GM23248 (cell line): ENCODE results near the gene MACROD2. TPM values are rescaled to one million over a fixed set of nuclear protein-coding genes. Genes with fewer than 3 reads are reported as not detected.
A peak's percentile ranks its signal among the peaks of the same experiment; 100 is the strongest.
"Not testable (repeated sequence)": the region's sequence is repeated elsewhere in the genome, so short reads cannot be mapped to it uniquely, and the experiment has no call there.

Experiments
- DNase-seq: peaks from one replicate; pipeline ENCODE4 v3.0.0-alpha.2; 2015
- H2AFZ ChIP-seq: fragments of 200-600 bp; sonication (generic); 2 replicates; pipeline ENCODE4 v1.6.1; 2016; ENCODE audit warnings: antibody characterized with exemption
- H3F3A ChIP-seq: fragments of 200-600 bp; sonication (generic); 2 replicates; pipeline ENCODE4 v1.6.1; 2016; ENCODE audit warnings: mild to moderate bottlenecking, antibody characterized with exemption, mixed run types; ENCODE audit not compliant: insufficient read depth
- H3K27ac ChIP-seq: fragments of 200-600 bp; sonication (generic); 2 replicates; pipeline ENCODE4 v1.5.1; 2016; ENCODE audit warnings: mild to moderate bottlenecking
- H3K27me3 ChIP-seq: fragments of 200-600 bp; sonication (generic); replicated peaks from 2 replicates; pipeline ENCODE4 v1.6.1; 2016; ENCODE audit warnings: mild to moderate bottlenecking; ENCODE audit not compliant: insufficient read depth
- H3K36me3 ChIP-seq: fragments of 200-600 bp; sonication (generic); 2 replicates; pipeline ENCODE4 v1.6.1; 2016; ENCODE audit warnings: low read depth, mild to moderate bottlenecking
- H3K4me1 ChIP-seq: fragments of 200-600 bp; sonication (generic); 2 replicates; pipeline ENCODE4 v1.6.1; 2016; ENCODE audit warnings: mild to moderate bottlenecking; ENCODE audit not compliant: insufficient read depth
- H3K4me2 ChIP-seq: fragments of 200-600 bp; sonication (generic); one replicate; pipeline ENCODE4 v1.6.1; 2016; ENCODE audit warnings: mild to moderate bottlenecking; ENCODE audit not compliant: unreplicated experiment
- H3K4me3 ChIP-seq: fragments of 200-600 bp; sonication (generic); 2 replicates; pipeline ENCODE4 v1.5.1; 2016; ENCODE audit warnings: mild to moderate bottlenecking
- H3K79me2 ChIP-seq: fragments of 200-600 bp; sonication (generic); 2 replicates; pipeline ENCODE4 v1.6.1; 2016; ENCODE audit warnings: mild to moderate bottlenecking; ENCODE audit not compliant: insufficient read depth
- H3K9ac ChIP-seq: fragments of 200-600 bp; sonication (generic); 2 replicates; pipeline ENCODE4 v1.6.1; 2016; ENCODE audit warnings: mild to moderate bottlenecking
- H3K9me2 ChIP-seq: fragments of 200-600 bp; sonication (generic); 2 replicates; pipeline ENCODE4 v1.6.1; 2016; ENCODE audit warnings: mixed run types, mild to moderate bottlenecking, moderate library complexity; ENCODE audit not compliant: insufficient read depth
- H3K9me3 ChIP-seq: fragments of 200-600 bp; sonication (generic); one replicate; pipeline ENCODE4 v1.6.1; 2017; ENCODE audit warnings: low read depth
- H4K20me1 ChIP-seq: fragments of 200-600 bp; sonication (generic); 2 replicates; pipeline ENCODE4 v1.6.0; 2016; ENCODE audit not compliant: insufficient read depth
- EZH2 ChIP-seq: fragments of 200-600 bp; sonication (generic); IDR thresholded peaks from 2 replicates; pipeline ENCODE4 v1.6.1; 2018; ENCODE audit warnings: antibody characterized with exemption, mild to moderate bottlenecking; ENCODE audit not compliant: insufficient read depth, poor library complexity, severe bottlenecking
- EZH2phosphoT487 ChIP-seq: fragments of 200-600 bp; sonication (generic); IDR thresholded peaks from 2 replicates; pipeline ENCODE4 v1.6.1; 2018; ENCODE audit warnings: antibody characterized with exemption, moderate library complexity, mild to moderate bottlenecking, low read depth; ENCODE audit not compliant: insufficient read depth
- WGBS, 2 experiments: methylation state at CpG; one replicate each; pipeline ENCODE4 v1.1.6; 2015 to 2017; ENCODE audit warnings: low lambda C conversion rate in 2 of 2, low coverage in 1 of 2; ENCODE audit errors: missing lambda C conversion rate in 2 of 2; 5-methylcytosine and 5-hydroxymethylcytosine counted together
- in situ Hi-C: fragments of 300-500 bp; cut with MboI; formaldehyde crosslinking; loops from 2 replicates; pipeline ENCODE4 v1.15.0; 2020
- polyA plus RNA-seq: library from polyadenylated mRNA; unstranded; fragments of >200 nt; fragmentation: Nextera tagmentation; extraction: Ambion mirVana; gene quantifications from 2 replicates; pipeline ENCODE4 v1.2.1, GENCODE V29; 2016
- total RNA-seq: library from RNA; depleted of rRNA; stranded (reverse); fragments of >200 nt; shearing (Covaris generic); gene quantifications from 2 replicates; pipeline ENCODE4 v1.2.3, GENCODE V29; 2014

MACROD2 gene
- total and polyA plus RNA-seq, 2 experiments from 2014 or later, result 1.1 to 3.1 TPM

DNA sequence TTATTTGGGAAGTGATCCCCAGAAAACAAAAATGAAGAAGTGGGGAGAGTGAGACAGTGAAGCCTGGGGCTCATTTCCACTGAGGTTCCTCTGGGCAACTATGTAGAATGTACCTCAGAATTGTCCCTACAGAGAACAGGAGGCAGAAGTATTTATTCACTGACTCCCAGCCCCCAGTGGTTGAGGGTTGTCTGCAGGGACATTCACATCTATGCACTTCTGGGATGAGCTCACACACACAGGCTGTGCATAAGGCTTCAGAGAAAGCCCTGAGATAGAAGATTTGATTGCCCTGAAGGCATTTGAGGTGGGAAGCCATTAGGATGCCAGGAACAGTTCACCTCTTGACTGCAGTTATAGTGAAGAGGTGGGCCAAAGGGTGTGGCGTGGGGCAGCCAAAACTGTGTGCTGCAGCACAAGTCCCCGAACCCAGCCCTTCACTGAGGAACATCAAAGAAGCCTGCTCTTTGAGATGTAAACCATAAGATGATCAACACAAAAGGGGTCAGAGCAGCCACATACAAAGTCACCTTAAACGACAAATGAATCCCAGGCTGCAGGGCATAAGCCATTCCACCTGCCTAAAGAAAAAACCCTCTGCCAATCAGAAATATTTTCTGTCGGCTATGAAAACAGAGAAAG is 1195.9 kb downstream of the MACROD2 start:
- H3K36me3 ChIP-seq, result no peaks in the 10 kb centered on the region
- no peak overlapping the region for H3K27ac ChIP-seq
- no peaks in the 10 kb centered on the region for H3K9me2 ChIP-seq
- H3K9ac ChIP-seq, result no peak overlapping the region
- whole genome bisulfite sequencing, 2 experiments, result 46 to 66% methylated on average over 4 of the region's 4 CpGs
- DNase-seq, result no peak
- H4K20me1 ChIP-seq, result no peaks in the 10 kb centered on the region
- peaks cover 5% of the 10 kb centered on the region; the same call in 1 of the 2 replicates for H3K4me1 ChIP-seq
- in situ Hi-C loops, result no loop called here
- no peak overlapping the region for H3K4me3 ChIP-seq
- H2AFZ ChIP-seq, result no peak overlapping the region
- H3K27me3 ChIP-seq, result no peaks in the 10 kb centered on the region
- no peaks in the 10 kb centered on the region for H3K79me2 ChIP-seq
- H3K4me2 ChIP-seq, result no peak overlapping the region
- H3F3A ChIP-seq, result no peaks in the 10 kb centered on the region
- no peak for TF ChIP-seq EZH2phosphoT487
- H3K9me3 ChIP-seq, result no peaks in the 10 kb centered on the region

DNA sequence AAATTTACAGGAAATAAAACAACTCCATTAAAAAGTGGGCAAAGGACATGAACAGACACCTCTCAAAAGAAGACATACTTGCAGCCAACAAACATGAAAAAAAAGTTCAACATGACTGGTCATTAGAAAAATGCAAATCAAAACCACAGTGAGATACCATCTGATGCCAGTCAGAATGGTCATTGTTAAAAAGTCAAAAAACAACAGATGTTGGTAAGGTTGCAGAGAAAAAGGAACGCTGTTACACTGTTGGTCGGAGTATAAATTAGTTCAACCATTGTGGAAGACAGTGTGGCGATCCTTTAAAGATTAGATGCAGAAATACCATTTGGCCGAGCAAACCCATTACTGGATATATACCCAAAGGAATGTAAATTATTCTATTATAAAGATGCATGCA is 1200.1 kb downstream of the MACROD2 start:
- Histone ChIP-seq H3K9ac (no peak overlapping the region), H3K4me2 (no peak overlapping the region), H4K20me1 (no peaks in the 10 kb centered on the region), H3K36me3 (no peaks in the 10 kb centered on the region), H3K9me2 (no peaks in the 10 kb centered on the region), H3K27ac (no peak overlapping the region), H3K4me1 (peaks cover 14% of the 10 kb centered on the region), H3K27me3 (no peaks in the 10 kb centered on the region), H3K9me3 (no peaks in the 10 kb centered on the region), H3K4me3 (no peak overlapping the region), H3K79me2 (no peaks in the 10 kb centered on the region), H2AFZ (no peak overlapping the region), H3F3A (0 out of 2 replicates have a peak, but pooled peaks cover 6% of the 10 kb centered on the region)
- peak; percentile 14 for DNase-seq
- 88 to 92% methylated on average over 4 of the region's 4 CpGs for WGBS, 2 experiments
- TF ChIP-seq EZH2, result no peak
- TF ChIP-seq EZH2phosphoT487, result no peak
- in situ Hi-C loops, result no loop called here

DNA sequence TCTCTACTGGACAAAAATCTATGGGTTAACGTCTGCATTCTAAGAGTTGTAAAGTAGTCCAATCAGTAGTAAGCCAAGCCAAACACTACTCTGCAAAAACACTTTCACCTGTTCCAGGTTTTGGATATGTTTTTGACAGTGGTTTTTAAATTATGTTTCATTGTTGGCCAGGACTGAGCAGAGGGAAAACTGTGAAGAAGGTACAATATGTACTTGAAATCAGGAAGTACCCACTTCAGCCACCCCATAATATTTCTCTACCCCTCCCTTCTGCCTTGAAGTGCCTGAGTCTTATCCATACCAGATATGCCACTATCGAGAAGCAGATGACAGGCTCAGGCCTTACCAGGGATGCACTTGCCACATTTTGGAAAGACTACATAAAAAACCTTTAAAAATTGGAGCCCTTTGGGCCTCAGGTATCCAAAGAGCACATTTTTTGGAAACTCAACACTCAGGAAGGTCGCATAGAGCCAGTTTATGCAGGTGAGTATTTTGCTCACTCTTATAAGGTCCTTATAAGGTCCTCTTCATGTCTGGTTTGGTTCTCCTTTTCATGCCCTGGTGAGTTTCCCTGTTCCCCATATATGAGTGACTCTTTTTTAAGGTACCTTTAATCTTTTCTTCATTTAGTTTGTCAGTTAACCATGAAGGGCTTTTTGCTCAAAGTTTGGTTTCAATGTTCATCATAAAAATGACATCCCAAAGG is 1201.4 kb downstream of the MACROD2 start:
- H3K9ac ChIP-seq, result no peak overlapping the region
- H3K4me2 ChIP-seq, result no peak overlapping the region
- TF ChIP-seq EZH2phosphoT487 (no peak), EZH2 (no peak)
- H3K79me2 ChIP-seq, result no peaks in the 10 kb centered on the region
- H3K9me2 ChIP-seq, result no peaks in the 10 kb centered on the region
- peaks cover 17% of the 10 kb centered on the region for H3K4me1 ChIP-seq
- H3K36me3 ChIP-seq, result no peaks in the 10 kb centered on the region
- in situ Hi-C loops, result no loop called here
- H2AFZ ChIP-seq, result no peak overlapping the region
- DNase-seq, result no peak
- H3K9me3 ChIP-seq, result no peaks in the 10 kb centered on the region
- H4K20me1 ChIP-seq, result no peaks in the 10 kb centered on the region
- 73 to 90% methylated on average over 3 of the region's 3 CpGs for WGBS, 2 experiments
- H3K27me3 ChIP-seq, result no peaks in the 10 kb centered on the region
- H3F3A ChIP-seq, result 0 out of 2 replicates have a peak, but pooled peaks cover 6% of the 10 kb centered on the region
- H3K4me3 ChIP-seq, result no peak overlapping the region
- no peak overlapping the region for H3K27ac ChIP-seq

DNA sequence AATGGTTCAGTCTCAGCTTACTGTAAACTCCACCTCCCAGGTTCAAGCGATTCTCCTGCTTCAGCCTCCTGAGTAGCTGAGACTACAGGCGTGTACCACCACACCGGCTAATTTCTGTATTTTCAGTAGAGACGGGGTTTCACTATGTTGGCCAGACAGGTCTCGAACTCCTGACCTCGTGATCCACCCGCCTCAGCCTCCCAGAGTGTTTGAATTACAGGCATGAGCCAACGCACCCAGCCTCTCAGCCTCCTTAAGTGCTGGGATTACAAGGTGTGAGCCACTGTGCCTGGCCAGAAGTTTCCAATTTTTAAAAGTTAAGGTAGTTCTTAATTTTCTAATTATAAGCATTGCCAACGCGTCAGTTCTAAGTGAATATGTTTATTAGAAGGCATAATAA is 1202.7 kb downstream of the MACROD2 start:
- H3K36me3 ChIP-seq, H3K9ac ChIP-seq, H3K9me2 ChIP-seq, H3K9me3 ChIP-seq, in situ Hi-C loops, H3K4me2 ChIP-seq, H3F3A ChIP-seq, H4K20me1 ChIP-seq, DNase-seq, H3K4me3 ChIP-seq, H2AFZ ChIP-seq, H3K27me3 ChIP-seq, H3K27ac ChIP-seq, H3K79me2 ChIP-seq: not testable (repeated sequence)
- WGBS, 2 experiments, result 84 to 92% methylated on average over 10 of the region's 10 CpGs
- peaks cover 17% of the 10 kb centered on the region for H3K4me1 ChIP-seq

DNA sequence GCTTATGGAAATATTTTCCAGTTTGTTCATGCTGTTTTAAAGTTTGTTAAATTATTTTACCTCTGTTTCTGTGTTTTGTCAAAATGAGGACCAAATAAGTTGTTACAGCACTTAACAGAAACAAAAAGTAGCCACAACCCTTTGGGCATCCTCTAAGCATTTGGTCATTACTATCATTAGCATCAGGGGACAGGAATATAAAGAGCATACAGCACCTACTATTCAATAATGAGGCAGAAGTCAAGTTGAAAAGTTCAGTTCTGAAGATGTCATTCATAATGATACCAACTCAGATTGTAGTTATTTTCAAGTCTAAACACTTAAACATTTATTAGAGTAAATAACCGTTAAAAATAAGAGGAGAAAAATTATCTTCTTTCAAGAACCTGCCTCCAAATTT is 1204.4 kb downstream of the MACROD2 start:
- Histone ChIP-seq H3K4me2 (peak overlapping the region; percentile 23), H3K27ac (no peak overlapping the region), H3K9me3 (no peaks in the 10 kb centered on the region), H3K4me1 (peaks cover 19% of the 10 kb centered on the region), H3F3A (0 out of 2 replicates have a peak, but pooled peaks cover 6% of the 10 kb centered on the region), H3K79me2 (no peaks in the 10 kb centered on the region), H3K36me3 (no peaks in the 10 kb centered on the region), H3K9me2 (no peaks in the 10 kb centered on the region), H2AFZ (no peak overlapping the region), H3K4me3 (no peak overlapping the region), H4K20me1 (no peaks in the 10 kb centered on the region), H3K27me3 (no peaks in the 10 kb centered on the region), H3K9ac (no peak overlapping the region)
- DNase-seq, result no peak
- TF ChIP-seq EZH2phosphoT487, result no peak
- no peak for TF ChIP-seq EZH2
- in situ Hi-C loops, result no loop called here
- WGBS, 2 experiments, result 41 to 54% methylated on average over 1 of the region's 1 CpG
